GM12801 (cell line): ENCODE results near the gene SENP3.

Experiments
- TF ChIP-seq, protein P1 (sequence below): IDR thresholded peaks from one replicate; pipeline ENCODE4 v1.5.1; 2011; ENCODE audit warnings: control low read depth; ENCODE audit not compliant: insufficient read length; ENCODE audit errors: extremely low read depth

Gene SENP3

DNA sequence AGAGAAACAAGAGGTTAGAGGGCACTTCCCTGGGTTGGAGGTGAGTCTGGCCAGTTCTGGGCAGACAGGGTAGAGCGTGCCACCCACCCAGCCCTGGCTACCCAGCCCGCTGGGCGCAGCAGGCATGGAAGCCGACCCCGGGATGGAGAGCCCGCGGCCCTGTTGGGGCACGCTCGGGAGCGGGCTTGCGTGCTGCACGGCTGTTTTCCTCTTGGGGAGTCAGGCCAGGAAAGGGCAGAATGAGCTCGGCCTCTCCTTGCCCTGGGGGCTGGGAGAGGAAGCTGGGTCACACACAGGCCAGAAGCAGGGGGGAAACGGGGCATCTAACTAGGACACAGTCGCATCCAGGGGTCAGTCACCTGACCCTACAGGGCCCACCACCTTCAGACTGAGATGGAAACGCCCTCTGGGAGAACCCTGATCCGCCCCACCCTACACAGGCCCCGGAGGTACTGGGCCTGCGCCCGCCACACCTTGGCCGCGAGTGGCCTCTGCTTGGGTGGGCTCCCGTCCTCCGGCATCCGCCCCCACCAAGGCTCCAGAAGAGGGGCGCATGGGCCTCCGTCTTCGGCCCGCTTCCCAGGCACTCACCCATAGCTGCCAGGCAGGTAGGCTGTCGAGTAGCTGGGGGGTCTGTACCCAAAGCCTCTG is 27.0 kb downstream of the SENP3 start:
- TF ChIP-seq, protein P1, sequence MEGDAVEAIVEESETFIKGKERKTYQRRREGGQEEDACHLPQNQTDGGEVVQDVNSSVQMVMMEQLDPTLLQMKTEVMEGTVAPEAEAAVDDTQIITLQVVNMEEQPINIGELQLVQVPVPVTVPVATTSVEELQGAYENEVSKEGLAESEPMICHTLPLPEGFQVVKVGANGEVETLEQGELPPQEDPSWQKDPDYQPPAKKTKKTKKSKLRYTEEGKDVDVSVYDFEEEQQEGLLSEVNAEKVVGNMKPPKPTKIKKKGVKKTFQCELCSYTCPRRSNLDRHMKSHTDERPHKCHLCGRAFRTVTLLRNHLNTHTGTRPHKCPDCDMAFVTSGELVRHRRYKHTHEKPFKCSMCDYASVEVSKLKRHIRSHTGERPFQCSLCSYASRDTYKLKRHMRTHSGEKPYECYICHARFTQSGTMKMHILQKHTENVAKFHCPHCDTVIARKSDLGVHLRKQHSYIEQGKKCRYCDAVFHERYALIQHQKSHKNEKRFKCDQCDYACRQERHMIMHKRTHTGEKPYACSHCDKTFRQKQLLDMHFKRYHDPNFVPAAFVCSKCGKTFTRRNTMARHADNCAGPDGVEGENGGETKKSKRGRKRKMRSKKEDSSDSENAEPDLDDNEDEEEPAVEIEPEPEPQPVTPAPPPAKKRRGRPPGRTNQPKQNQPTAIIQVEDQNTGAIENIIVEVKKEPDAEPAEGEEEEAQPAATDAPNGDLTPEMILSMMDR, result no peak

DNA sequence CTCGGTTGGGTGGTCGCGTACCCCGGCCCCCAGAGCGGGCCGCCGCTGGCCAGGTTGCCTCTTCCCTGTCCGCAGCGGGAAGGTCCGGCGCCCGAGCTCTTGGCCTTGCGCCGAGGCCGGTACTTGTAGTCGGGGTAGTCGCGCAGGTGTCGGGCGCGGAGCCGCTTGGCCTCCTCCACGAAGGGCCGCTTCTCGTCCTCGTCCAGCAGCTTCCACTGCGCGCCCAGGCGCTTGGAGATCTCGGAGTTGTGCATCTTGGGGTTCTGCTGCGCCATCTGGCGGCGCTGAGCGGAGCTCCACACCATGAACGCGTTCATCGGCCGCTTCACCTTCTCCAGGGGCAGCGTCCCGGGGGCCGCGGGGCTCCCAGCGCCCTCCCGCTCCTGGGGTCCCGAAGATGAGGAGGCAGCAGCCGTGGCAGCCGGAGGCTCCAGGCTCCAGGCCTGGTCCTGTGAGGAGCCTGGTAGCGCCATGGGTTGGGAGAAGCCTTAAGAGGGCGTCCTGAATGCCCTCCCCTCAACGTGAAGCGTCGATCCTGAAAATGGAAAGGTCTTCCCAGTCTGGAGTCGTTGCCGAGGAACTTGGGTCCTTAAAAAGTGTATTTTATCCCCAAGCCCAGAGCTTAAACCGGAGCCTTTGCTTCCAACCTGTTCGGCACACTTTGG is 27.6 kb downstream of the SENP3 start:
- TF ChIP-seq, protein P1, result no peak

DNA sequence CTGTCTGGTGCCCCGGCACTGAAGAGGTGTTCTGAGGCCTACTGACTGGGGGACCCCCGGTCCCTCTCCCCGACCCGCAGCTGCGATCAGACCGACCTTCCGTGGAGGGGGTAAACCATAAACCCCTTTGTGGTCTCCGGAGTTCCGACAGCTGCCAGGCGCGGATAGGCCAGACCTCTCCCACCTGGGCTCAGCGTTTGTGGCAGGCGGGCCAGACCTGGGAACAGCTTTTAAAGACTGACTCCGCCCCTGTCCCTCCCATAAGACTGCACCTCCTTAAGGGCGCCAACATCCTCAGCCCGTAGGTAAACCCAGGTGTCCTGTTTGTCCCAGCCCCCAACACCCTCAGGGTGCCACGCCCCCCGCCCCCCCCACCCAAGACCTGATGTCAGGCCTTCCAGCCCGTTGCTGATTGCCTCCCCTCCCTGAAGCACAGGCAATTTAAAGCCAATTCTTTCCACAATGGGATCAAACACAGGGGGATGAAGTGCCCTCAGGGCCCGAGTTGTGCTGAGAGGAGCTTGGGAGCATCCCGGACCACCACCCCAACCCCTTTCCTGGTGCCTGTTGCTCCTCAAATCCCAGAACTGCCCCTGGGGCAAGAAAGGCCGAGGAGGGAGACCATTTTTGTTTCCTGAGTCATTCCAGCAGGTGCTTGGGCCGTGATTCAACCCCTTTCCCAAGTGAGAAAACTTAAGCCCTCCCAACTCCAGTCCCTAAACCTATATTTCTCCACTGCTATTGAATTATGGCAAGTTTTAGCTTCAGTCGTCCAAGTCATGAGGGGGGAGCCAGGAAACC is 28.4 kb downstream of the SENP3 start, which contains the start of gene SOX15:
SOX15 (minus strand) TSS at position 204 of the 801 bp plus-strand sequence. CDS start 418 bp downstream, outside the sequence.
- TF ChIP-seq, protein P1, result no peak

DNA sequence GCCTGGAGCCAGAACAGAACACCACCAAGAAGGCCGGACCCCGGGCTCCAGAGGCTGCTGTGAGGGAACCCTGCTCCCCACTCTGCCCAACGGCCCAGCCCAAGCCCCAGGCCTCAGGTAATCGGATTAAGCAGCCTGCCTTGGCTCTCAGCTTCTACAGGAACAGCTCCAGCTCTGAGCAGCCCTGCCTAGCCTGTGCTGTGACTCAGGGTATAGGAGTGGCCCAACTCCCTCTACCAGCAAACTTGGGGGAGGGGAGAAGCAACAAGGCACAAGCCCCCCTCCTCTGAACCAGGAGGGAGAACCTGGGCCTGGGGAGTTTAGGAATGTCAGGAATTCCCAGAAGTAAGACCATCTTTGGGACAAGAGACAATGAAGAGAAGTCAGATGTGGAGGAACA is 29.0 kb downstream of the SENP3 start:
- TF ChIP-seq, protein P1, result no peak

DNA sequence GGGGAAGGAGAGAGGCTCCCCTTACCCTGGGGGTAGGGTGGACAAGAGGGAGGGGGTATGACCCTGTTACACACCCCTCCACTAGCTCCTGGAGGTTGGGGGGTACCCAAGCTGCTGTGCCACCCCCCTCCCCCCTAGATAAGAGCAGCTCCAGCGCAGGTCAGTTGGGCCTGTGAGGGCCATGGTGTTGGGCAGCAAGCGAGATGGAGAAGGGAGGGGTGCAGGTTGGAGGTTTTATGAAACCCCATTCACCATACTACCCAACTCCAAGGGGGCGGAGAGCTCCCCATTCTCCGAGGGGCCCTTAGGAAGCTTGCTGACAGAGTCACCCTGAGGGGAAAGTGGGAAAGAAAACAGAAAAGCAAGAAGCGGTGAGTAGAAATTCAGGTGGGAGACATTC is 29.9 kb downstream of the SENP3 start:
- TF ChIP-seq, protein P1, result no peak

DNA sequence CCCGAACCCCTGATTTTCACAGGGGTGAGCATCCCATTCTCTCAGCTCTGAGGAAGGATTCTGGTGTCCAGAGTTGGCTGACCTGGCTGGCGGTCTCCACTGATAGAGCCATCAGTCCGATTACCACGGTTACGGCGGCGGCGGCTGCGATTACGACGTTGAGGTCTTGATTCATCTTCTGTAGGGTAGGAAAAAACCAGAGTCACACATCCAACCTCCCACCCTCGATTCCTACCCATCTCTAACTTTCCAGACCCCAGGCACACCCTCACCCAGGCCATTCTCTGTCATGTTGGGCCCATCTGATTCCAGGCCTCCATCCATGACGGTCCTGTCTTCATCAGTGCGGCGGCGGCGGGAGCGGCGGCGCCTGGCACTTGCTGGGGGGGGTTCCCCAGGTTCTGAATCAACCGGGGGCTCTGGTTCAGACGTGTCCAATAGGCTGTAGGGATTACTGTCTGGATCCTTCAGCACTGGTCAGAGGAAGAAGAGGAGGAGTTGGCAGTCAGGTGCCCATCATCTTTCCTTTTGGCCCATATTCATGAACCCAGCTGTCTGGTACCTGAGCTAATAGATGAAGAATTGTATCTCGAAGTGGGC is 30.8 kb downstream of the SENP3 start:
- TF ChIP-seq, protein P1, result no peak

DNA sequence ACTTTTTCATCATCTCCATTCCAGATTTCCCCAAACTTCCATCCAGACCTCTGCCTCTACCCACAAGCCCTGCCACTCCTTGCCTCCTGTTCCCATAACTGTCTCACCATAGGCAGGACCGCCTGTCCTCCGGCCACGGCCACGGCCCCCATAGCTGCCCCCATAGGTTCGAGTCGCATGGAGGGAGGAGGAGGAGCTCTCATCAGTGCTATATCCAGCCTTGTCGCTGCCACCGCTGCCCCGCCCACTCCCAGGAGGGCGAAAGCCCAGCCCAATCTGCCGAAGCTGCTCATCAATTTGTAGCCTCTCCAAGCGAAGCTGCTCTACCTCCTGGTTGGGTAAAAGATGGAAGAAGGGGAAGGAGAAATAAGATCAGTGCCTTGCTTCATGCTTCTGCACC is 31.6 kb downstream of the SENP3 start:
- TF ChIP-seq, protein P1, result no peak
